CD4-positive, CD25-positive, alpha-beta regulatory T cell (primary cell): Measurements from ENCODE around the gene GNMT. TPM values are rescaled to one million over a fixed set of nuclear protein-coding genes. Genes with fewer than 3 reads are reported as not detected.
A peak's percentile ranks its signal among the peaks of the same experiment; 100 is the strongest.

Experiments used
- ATAC-seq, 2 donors: fragments of 150-1000 bp; cut with Tn5 transposase; one replicate each; pipeline ENCODE4 v1.10.0; 2021; ENCODE audit warnings: low read depth in 2 of 2, moderate number of reproducible peaks in 2 of 2, moderate library complexity in 1 of 2
- DNase-seq, 3 donors: peaks; one replicate each; pipeline versions ENCODE4 v3.0.0 to v3.0.0-alpha.2; 2012 to 2022; ENCODE audit warnings: mixed read lengths in 1 of 3
- H3K27ac ChIP-seq: one replicate; pipeline ENCODE4 v1.7.0; 2013; ENCODE audit warnings: mild to moderate bottlenecking, low read length; ENCODE audit not compliant: insufficient read depth, poor library complexity, severe bottlenecking
- H3K27me3 ChIP-seq: one replicate; pipeline ENCODE4 v1.7.0; 2013; ENCODE audit warnings: low read length; ENCODE audit not compliant: control insufficient read depth, insufficient read depth
- H3K36me3 ChIP-seq: one replicate; pipeline ENCODE4 v1.7.0; 2013; ENCODE audit warnings: mild to moderate bottlenecking, low read length, moderate library complexity; ENCODE audit not compliant: control insufficient read depth, insufficient read depth
- H3K4me1 ChIP-seq: 2 replicates; pipeline ENCODE4 v1.7.0; 2013; ENCODE audit warnings: mild to moderate bottlenecking, low read length; ENCODE audit not compliant: insufficient read depth, control insufficient read depth, poor library complexity, severe bottlenecking
- H3K4me3 ChIP-seq: one replicate; pipeline ENCODE4 v1.7.0; 2013; ENCODE audit warnings: low read depth, mild to moderate bottlenecking, low read length, moderate library complexity
- H3K9me3 ChIP-seq, 2 experiments: 1 replicate in 1 of 2; 2 replicates in 1 of 2; pipeline ENCODE4 v1.7.0; 2013; ENCODE audit warnings: low read length in 2 of 2, mild to moderate bottlenecking in 1 of 2, moderate library complexity in 1 of 2; ENCODE audit not compliant: control insufficient read depth in 2 of 2
- H3K27ac Mint-ChIP-seq, 3 donors: one replicate each; pipeline ENCODE4 v1.8.0; 2020 to 2022; ENCODE audit warnings: mild to moderate bottlenecking in 3 of 3, mixed read lengths in 3 of 3, moderate library complexity in 2 of 3
- H3K27me3 Mint-ChIP-seq: one replicate; pipeline ENCODE4 v1.8.0; 2022; ENCODE audit warnings: mild to moderate bottlenecking, mixed read lengths
- H3K36me3 Mint-ChIP-seq: one replicate; pipeline ENCODE4 v1.8.0; 2020; ENCODE audit warnings: mixed read lengths
- H3K4me1 Mint-ChIP-seq, 4 donors: one replicate each; pipeline ENCODE4 v1.8.0; 2020 to 2022; ENCODE audit warnings: mixed read lengths in 4 of 4, mild to moderate bottlenecking in 1 of 4
- H3K4me3 Mint-ChIP-seq, 4 donors: one replicate each; pipeline ENCODE4 v1.8.0; 2020 to 2022; ENCODE audit warnings: mild to moderate bottlenecking in 4 of 4, mixed read lengths in 4 of 4, moderate library complexity in 3 of 4
- H3K9me3 Mint-ChIP-seq, 7 donors: one replicate each; pipeline ENCODE4 v1.8.0; 2020 to 2022; ENCODE audit warnings: mixed read lengths in 7 of 7, mild to moderate bottlenecking in 3 of 7, moderate library complexity in 2 of 7
- polyA plus RNA-seq, 4 donors: library from polyadenylated mRNA; unstranded; fragments of 300-500 nt; fragmentation: Illumina TruSeq; gene quantifications; one replicate each; pipeline ENCODE4 v1.2.3, GENCODE V29; 2021
- total RNA-seq: library from RNA; stranded (reverse); gene quantifications from one replicate; pipeline ENCODE4 v1.2.3, GENCODE V29; 2022

Gene GNMT
- total and polyA plus RNA-seq, 5 donors from 2014 or later: 0.22 to 0.99 TPM; not detected in 3

- H3K27me3 ChIP-seq: no peaks in the 10 kb centered on the region
- H3K4me1 Mint-ChIP-seq: peaks cover 0 to 49% (median 23%) of the 10 kb centered on the region in 4 donors
- no peak overlapping the region for H3K4me3 ChIP-seq
- H3K27me3 Mint-ChIP-seq: no peaks in the 10 kb centered on the region
- ATAC-seq (no peak), DNase-seq (peak in 2 of 3 donors; percentile 34 to 42)
- peaks cover 53% of the 10 kb centered on the region for H3K36me3 ChIP-seq
- H3K36me3 Mint-ChIP-seq: peaks cover 23% of the 10 kb centered on the region
- H3K27ac Mint-ChIP-seq: peak overlapping the region in 1 of 3 donors; percentile 69
- H3K9me3 Mint-ChIP-seq: peaks cover 0 to 1% (median 0%) of the 10 kb centered on the region in 7 donors
- H3K27ac ChIP-seq: no peak overlapping the region
- H3K4me3 Mint-ChIP-seq: peak overlapping the region in 2 of 4 donors; percentile 43 to 66
- H3K9me3 ChIP-seq: no peaks in the 10 kb centered on the region
- peaks cover 14% of the 10 kb centered on the region for H3K4me1 ChIP-seq
Measured at GRCh38 chr6:43009124-43009523, 48.6 kb downstream of the GNMT start.

GRCh38 chr6:43011207-43011606, 50.7 kb downstream of the GNMT start:
- H3K27me3 Mint-ChIP-seq: no peaks in the 10 kb centered on the region
- Histone ChIP-seq H3K36me3 (peaks cover 51% of the 10 kb centered on the region), H3K9me3 (no peaks in the 10 kb centered on the region), H3K4me3 (no peak overlapping the region), H3K27ac (no peak overlapping the region), H3K4me1 (peaks cover 30% of the 10 kb centered on the region), H3K27me3 (no peaks in the 10 kb centered on the region)
- H3K9me3 Mint-ChIP-seq: peaks cover 0 to 1% (median 0%) of the 10 kb centered on the region in 7 donors
- peaks cover 18% of the 10 kb centered on the region for H3K36me3 Mint-ChIP-seq
- peak overlapping the region in 2 of 4 donors; percentile 39 to 89 for H3K4me3 Mint-ChIP-seq
- peak overlapping the region in 1 of 3 donors; percentile 68 for H3K27ac Mint-ChIP-seq
- peaks cover 0 to 63% (median 32%) of the 10 kb centered on the region in 4 donors for H3K4me1 Mint-ChIP-seq
- no peak for ATAC-seq
- no peak for DNase-seq

DNA sequence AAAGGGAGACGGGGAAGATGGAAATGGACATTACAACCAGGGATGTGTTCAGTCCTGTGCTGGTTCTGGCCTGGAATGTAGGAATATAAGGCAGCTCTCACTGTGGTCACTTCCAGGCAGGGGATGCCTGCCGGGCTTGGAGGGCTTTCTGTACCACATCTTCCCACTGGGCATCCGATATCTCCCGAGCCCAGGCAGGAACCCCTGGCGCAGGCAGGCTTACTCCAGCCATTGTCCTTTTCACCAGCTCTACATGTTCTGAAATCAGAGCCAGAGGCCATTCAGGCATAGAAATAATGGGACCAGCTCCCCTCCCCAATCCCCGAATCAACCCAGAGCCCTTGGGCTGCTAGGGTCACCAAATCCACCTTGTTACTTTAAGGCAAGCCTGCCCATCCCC, 51.8 kb downstream of the GNMT start:
- Histone ChIP-seq H3K36me3 (peaks cover 45% of the 10 kb centered on the region), H3K27ac (peak overlapping the region; percentile 79), H3K4me1 (peaks cover 41% of the 10 kb centered on the region), H3K4me3 (peak overlapping the region; percentile 64), H3K27me3 (no peaks in the 10 kb centered on the region), H3K9me3 (no peaks in the 10 kb centered on the region)
- peak overlapping the region; percentile 68 to 98 (median 92) for H3K4me3 Mint-ChIP-seq
- H3K4me1 Mint-ChIP-seq: peaks cover 0 to 75% (median 36%) of the 10 kb centered on the region in 4 donors
- peak overlapping the region in 2 of 3 donors; percentile 96 to 97 for H3K27ac Mint-ChIP-seq
- peaks cover 0 to 1% (median 0%) of the 10 kb centered on the region in 7 donors for H3K9me3 Mint-ChIP-seq
- no peaks in the 10 kb centered on the region for H3K27me3 Mint-ChIP-seq
- no peak for ATAC-seq
- DNase-seq: no peak
- peaks cover 16% of the 10 kb centered on the region for H3K36me3 Mint-ChIP-seq

- H3K4me3 ChIP-seq: peak overlapping the region; percentile 64
- peaks cover 19% of the 10 kb centered on the region for H3K36me3 Mint-ChIP-seq
Measured at GRCh38 chr6:43013097-43013842, 52.7 kb downstream of the GNMT start.

More at GRCh38 chr6:43013097-43013842, 52.7 kb downstream of the GNMT start:
- H3K36me3 ChIP-seq: peaks cover 45% of the 10 kb centered on the region
- Mint-ChIP-seq H3K27me3 (no peaks in the 10 kb centered on the region), H3K27ac (peak overlapping the region; percentile 96 to 97 (median 97)), H3K4me1 (peaks cover 0 to 81% (median 39%) of the 10 kb centered on the region in 4 donors), H3K4me3 (peak overlapping the region; percentile 89 to 98 (median 94)), H3K9me3 (peaks cover 0 to 1% (median 0%) of the 10 kb centered on the region in 7 donors)
- H3K4me1 ChIP-seq: peaks cover 42% of the 10 kb centered on the region
- H3K27ac ChIP-seq: peak overlapping the region; percentile 79
- no peaks in the 10 kb centered on the region for H3K27me3 ChIP-seq
- DNase-seq (no peak), ATAC-seq (no peak)
- no peaks in the 10 kb centered on the region for H3K9me3 ChIP-seq

Other genes with a start within 250 kb of the GNMT start
- not detected for gene PRPH2, start 238.2 kb upstream of the GNMT start, total RNA-seq
- gene PRPH2, start 238.2 kb upstream of the GNMT start, polyA plus RNA-seq: under 1 TPM in 3 of 4 donors, not detected in 1; 0.07 to 0.29 (median 0.18) TPM
- 89.2 TPM for gene TBCC, start 214.7 kb upstream of the GNMT start, total RNA-seq
- 100 to 1,000 TPM; 117 to 136 (median 134) TPM for gene TBCC, start 214.7 kb upstream of the GNMT start, polyA plus RNA-seq
- gene BICRAL, start 178.7 kb upstream of the GNMT start, total RNA-seq: 47.0 TPM
- gene BICRAL, start 178.7 kb upstream of the GNMT start, polyA plus RNA-seq: 1 to 10 TPM; 3.3 to 3.8 (median 3.4) TPM
- 64.4 TPM for gene RPL7L1, start 81.1 kb upstream of the GNMT start, total RNA-seq
- 10 to 100 TPM; 48.4 to 60.9 (median 54.2) TPM for gene RPL7L1, start 81.1 kb upstream of the GNMT start, polyA plus RNA-seq
- 1.1 TPM for gene PTCRA, start 44.7 kb upstream of the GNMT start, total RNA-seq
- gene PTCRA, start 44.7 kb upstream of the GNMT start, polyA plus RNA-seq: not detected
- 42.9 TPM for gene CNPY3, start 31.3 kb upstream of the GNMT start, total RNA-seq
- 10 to 100 TPM; 79.2 to 88.8 (median 84.4) TPM for gene CNPY3, start 31.3 kb upstream of the GNMT start, polyA plus RNA-seq
- 20.6 TPM for gene PEX6, start 18.4 kb downstream of the GNMT start, total RNA-seq
- gene PEX6, start 18.4 kb downstream of the GNMT start, polyA plus RNA-seq: 10 to 100 TPM; 10.9 to 20.7 (median 15.2) TPM
- 35.4 TPM for gene PPP2R5D, start 23.8 kb downstream of the GNMT start, total RNA-seq
- 10 to 100 TPM; 23.0 to 27.3 (median 25.4) TPM for gene PPP2R5D, start 23.8 kb downstream of the GNMT start, polyA plus RNA-seq
- 27.6 TPM for gene MEA1, start 53.2 kb downstream of the GNMT start, total RNA-seq
- 100 to 1,000 TPM in 1 of 4 donors, 10 to 100 TPM in 3; 71.5 to 121 (median 79.3) TPM for gene MEA1, start 53.2 kb downstream of the GNMT start, polyA plus RNA-seq
- gene KLHDC3, start 53.5 kb downstream of the GNMT start, total RNA-seq: 38.6 TPM
- 100 to 1,000 TPM; 119 to 130 (median 126) TPM for gene KLHDC3, start 53.5 kb downstream of the GNMT start, polyA plus RNA-seq
- gene RRP36, start 60.9 kb downstream of the GNMT start, total RNA-seq: 33.3 TPM
- gene RRP36, start 60.9 kb downstream of the GNMT start, polyA plus RNA-seq: 10 to 100 TPM; 61.9 to 82.2 (median 71.6) TPM
- gene CUL7, start 93.1 kb downstream of the GNMT start, total RNA-seq: 7.7 TPM
- gene CUL7, start 93.1 kb downstream of the GNMT start, polyA plus RNA-seq: 1 to 10 TPM; 2.1 to 3.5 (median 2.4) TPM
- gene MRPL2, start 98.7 kb downstream of the GNMT start, total RNA-seq: 29.3 TPM
- 10 to 100 TPM; 45.2 to 52.6 (median 48.3) TPM for gene MRPL2, start 98.7 kb downstream of the GNMT start, polyA plus RNA-seq
- 33.5 TPM for gene KLC4, start 98.9 kb downstream of the GNMT start, total RNA-seq
- 10 to 100 TPM in 3 of 4 donors, 1 to 10 TPM in 1; 9.3 to 15.5 (median 12.6) TPM for gene KLC4, start 98.9 kb downstream of the GNMT start, polyA plus RNA-seq
- 2.3 TPM for gene PTK7, start 115.6 kb downstream of the GNMT start, total RNA-seq
- gene PTK7, start 115.6 kb downstream of the GNMT start, polyA plus RNA-seq: under 1 TPM in 1 of 4 donors, not detected in 3; 0.25 TPM
- gene SRF, start 210.5 kb downstream of the GNMT start, total RNA-seq: 24.0 TPM
- 1 to 10 TPM; 3.3 to 5.8 (median 4.5) TPM for gene SRF, start 210.5 kb downstream of the GNMT start, polyA plus RNA-seq
- 81.2 TPM for gene CUL9, start 221.4 kb downstream of the GNMT start, total RNA-seq
- 10 to 100 TPM; 22.5 to 26.0 (median 23.8) TPM for gene CUL9, start 221.4 kb downstream of the GNMT start, polyA plus RNA-seq